Activated B cell treated with CpG ODN at 0.5 μM for 24 hours (primary cell): ENCODE results near the gene THAP10. TPM values are rescaled to one million over a fixed set of nuclear protein-coding genes. Genes with fewer than 3 reads are reported as not detected.

Source experiments
- ATAC-seq: fragments of 200-7000 bp; cut with Tn5 transposase; one replicate; pipeline ENCODE4 v1.10.0; 2021; ENCODE audit warnings: low read depth, mild to moderate bottlenecking, moderate library complexity
- CTCF ChIA-PET: fragments of 350-600 bp; sonication (Branson Sonifier 250); formaldehyde crosslinking; loops from one replicate; lab custom pipeline; 2021; ENCODE audit warnings: antibody characterized with exemption; lab: Charles Lee
- POLR2A ChIA-PET: fragments of 350-600 bp; sonication (Branson Sonifier 250); formaldehyde crosslinking; loops from one replicate; lab custom pipeline; 2021; ENCODE audit warnings: antibody characterized with exemption; lab: Charles Lee
- DNase-seq: peaks from one replicate; pipeline ENCODE4 v3.0.0; 2022
- H3K27ac Mint-ChIP-seq: one replicate; pipeline ENCODE4 v1.8.0; 2020; ENCODE audit warnings: mixed read lengths
- H3K27me3 Mint-ChIP-seq: one replicate; pipeline ENCODE4 v1.8.0; 2021; ENCODE audit warnings: mixed read lengths
- H3K36me3 Mint-ChIP-seq: one replicate; pipeline ENCODE4 v1.8.0; 2021; ENCODE audit warnings: low read depth, mixed read lengths
- H3K4me1 Mint-ChIP-seq: one replicate; pipeline ENCODE4 v1.8.0; 2021; ENCODE audit warnings: mixed read lengths
- H3K4me3 Mint-ChIP-seq: one replicate; pipeline ENCODE4 v1.8.0; 2020; ENCODE audit warnings: mild to moderate bottlenecking, mixed read lengths
- H3K9me3 Mint-ChIP-seq: one replicate; pipeline ENCODE4 v1.8.0; 2020; ENCODE audit warnings: mixed read lengths
- CTCF ChIP-seq: fragments of 200-600 bp; IDR thresholded peaks from one replicate; pipeline ENCODE4 v1.8.0; 2022; ENCODE audit warnings: antibody characterized with exemption, mild to moderate bottlenecking
- intact Hi-C: fragments of 100-400 bp; cut with micrococcal nuclease; formaldehyde crosslinking; loops from one replicate; pipeline ENCODE4 v1.15.1; 2024
- total RNA-seq: library from RNA; stranded (reverse); gene quantifications from 2 replicates; pipeline ENCODE4 v1.2.3, GENCODE V29; 2022

The THAP10 gene
- total RNA-seq, 1 donor from 2014 or later, result 0.27 TPM

- intact Hi-C loops, result no loop called here
- peaks cover 4% of the 10 kb centered on the region for H3K9me3 Mint-ChIP-seq
- ChIA-PET POLR2A (no interaction called here), CTCF (no interaction called here)
- DNase-seq (no peak), ATAC-seq (no peak)
- no peak overlapping the region for H3K4me3 Mint-ChIP-seq
- no peak for TF ChIP-seq CTCF
- H3K4me1 Mint-ChIP-seq, result no peaks in the 10 kb centered on the region
- peaks cover 4% of the 10 kb centered on the region for H3K27me3 Mint-ChIP-seq
- H3K27ac Mint-ChIP-seq, result no peak overlapping the region
- H3K36me3 Mint-ChIP-seq, result no peaks in the 10 kb centered on the region
These were observed 25.7 kb upstream of the THAP10 start for GRCh38 chr15:70917955-70918354.

- H3K9me3 Mint-ChIP-seq, result no peaks in the 10 kb centered on the region
- intact Hi-C loops, result no loop called here
- ChIA-PET CTCF (interaction anchor here (0.6 kb wide), 1 partner anchor 109 kb away, joined by 3 read pairs; no protein-coding TSS in a partner anchor), POLR2A (no interaction called here)
- TF ChIP-seq CTCF, result no peak
- H3K36me3 Mint-ChIP-seq, result no peaks in the 10 kb centered on the region
- DNase-seq (no peak), ATAC-seq (no peak)
- no peaks in the 10 kb centered on the region for H3K27me3 Mint-ChIP-seq
- H3K27ac Mint-ChIP-seq, result no peak overlapping the region
- H3K4me1 Mint-ChIP-seq, result no peaks in the 10 kb centered on the region
- no peak overlapping the region for H3K4me3 Mint-ChIP-seq
These were observed 24.3 kb upstream of the THAP10 start for GRCh38 chr15:70916531-70916930.

- no peak for DNase-seq
- intact Hi-C loops, result no loop called here
These were observed 20.0 kb upstream of the THAP10 start for GRCh38 chr15:70912187-70912586.

GRCh38 chr15:70910958-70911357, 18.7 kb upstream of the THAP10 start:
- no peak for TF ChIP-seq CTCF
- Mint-ChIP-seq H3K4me1 (no peaks in the 10 kb centered on the region), H3K36me3 (no peaks in the 10 kb centered on the region), H3K27ac (no peak overlapping the region), H3K9me3 (peaks cover 13% of the 10 kb centered on the region), H3K27me3 (peaks cover 2% of the 10 kb centered on the region), H3K4me3 (no peak overlapping the region)
- ATAC-seq (no peak), DNase-seq (no peak)
- ChIA-PET POLR2A (no interaction called here), CTCF (no interaction called here)
- intact Hi-C loops, result no loop called here

More at GRCh38 chr15:70912187-70912586, 20.0 kb upstream of the THAP10 start:
- H3K27me3 Mint-ChIP-seq, result no peaks in the 10 kb centered on the region
- H3K9me3 Mint-ChIP-seq, result peaks cover 11% of the 10 kb centered on the region
- no peak for ATAC-seq
- no peak overlapping the region for H3K27ac Mint-ChIP-seq
- ChIA-PET POLR2A (no interaction called here), CTCF (no interaction called here)
- no peaks in the 10 kb centered on the region for H3K4me1 Mint-ChIP-seq
- no peaks in the 10 kb centered on the region for H3K36me3 Mint-ChIP-seq
- no peak for TF ChIP-seq CTCF
- H3K4me3 Mint-ChIP-seq, result no peak overlapping the region

- H3K9me3 Mint-ChIP-seq, result peaks cover 13% of the 10 kb centered on the region
- POLR2A ChIA-PET, result no interaction called here
- ATAC-seq (no peak), DNase-seq (no peak)
- no peaks in the 10 kb centered on the region for H3K36me3 Mint-ChIP-seq
- H3K27ac Mint-ChIP-seq, result no peak overlapping the region
- H3K4me1 Mint-ChIP-seq, result no peaks in the 10 kb centered on the region
- intact Hi-C loops, result no loop called here
- H3K4me3 Mint-ChIP-seq, result no peak overlapping the region
- TF ChIP-seq CTCF, result no peak
- H3K27me3 Mint-ChIP-seq, result peaks cover 3% of the 10 kb centered on the region
- CTCF ChIA-PET, result interaction anchor here (0.7 kb wide), 1 partner anchor 24 kb away, joined by 3 read pairs; no protein-coding TSS in a partner anchor
These were observed 15.7 kb upstream of the THAP10 start for GRCh38 chr15:70907784-70908471.
